Activated T-cell treated with anti-CD3 and anti-CD28 coated beads, Interleukin-2, amount 50 U/mL, for 72 hours (primary cell): ENCODE data around the gene ACAP3. TPM values are rescaled to one million over a fixed set of nuclear protein-coding genes. Genes with fewer than 3 reads are reported as not detected.

Experiments
- ATAC-seq, 2 donors: fragments of 150-1000 bp; cut with Tn5 transposase; replicated peaks in 1 of 2; 2 replicates each; pipeline ENCODE4 v1.10.0; 2021; ENCODE audit warnings: moderate library complexity in 2 of 2, mild to moderate bottlenecking in 1 of 2
- DNase-seq, 2 donors: peaks; one replicate each; pipeline ENCODE4 v3.0.0; 2021 to 2022; ENCODE audit warnings: mixed read lengths in 1 of 2
- H3K27ac Mint-ChIP-seq: one replicate; pipeline ENCODE4 v1.8.0; 2022; ENCODE audit warnings: mild to moderate bottlenecking, moderate library complexity, mixed read lengths
- H3K27me3 Mint-ChIP-seq: one replicate; pipeline ENCODE4 v1.8.0; 2022; ENCODE audit warnings: low read depth, mixed read lengths
- H3K36me3 Mint-ChIP-seq, 2 donors: one replicate each; pipeline ENCODE4 v1.8.0; 2022; ENCODE audit warnings: mixed read lengths in 2 of 2, mild to moderate bottlenecking in 1 of 2; ENCODE audit not compliant: insufficient read depth in 2 of 2
- H3K4me1 Mint-ChIP-seq: one replicate; pipeline ENCODE4 v1.8.0; 2022; ENCODE audit warnings: low read depth, mixed read lengths
- H3K4me3 Mint-ChIP-seq, 2 donors: one replicate each; pipeline ENCODE4 v1.8.0; 2022; ENCODE audit warnings: mild to moderate bottlenecking in 2 of 2, mixed read lengths in 2 of 2, moderate library complexity in 2 of 2
- H3K9me3 Mint-ChIP-seq, 2 donors: one replicate each; pipeline ENCODE4 v1.8.0; 2022; ENCODE audit warnings: mixed read lengths in 2 of 2
- total RNA-seq, 2 donors: library from RNA; stranded (reverse); gene quantifications; one replicate each; pipeline ENCODE4 v1.2.3, GENCODE V29; 2022

ACAP3 gene
- total RNA-seq, 2 donors from 2014 or later = 28.6 to 37.9 TPM

- no peaks in the 10 kb centered on the region for H3K36me3 Mint-ChIP-seq
- ATAC-seq = no peak
- peaks cover 0 to 1% of the 10 kb centered on the region in 2 donors for H3K9me3 Mint-ChIP-seq
- H3K4me3 Mint-ChIP-seq = no peak within 1 kb of the TSS
- H3K27me3 Mint-ChIP-seq = no peaks in the 10 kb centered on the region
- no peak for DNase-seq
- no peak within 1 kb of the TSS for H3K27ac Mint-ChIP-seq
- peaks cover 2% of the 10 kb centered on the region for H3K4me1 Mint-ChIP-seq
Observed at GRCh38 chr1:1331068-1331965, 23.6 kb upstream of the ACAP3 start, which contains the start of gene TAS1R3. TSS of gene TAS1R3 (plus strand) at chr1:1331280. CDS start at chr1:1331346, 66 bp downstream.

- DNase-seq (no peak), ATAC-seq (no peak)
- no peaks in the 10 kb centered on the region for H3K36me3 Mint-ChIP-seq
- H3K27me3 Mint-ChIP-seq = no peaks in the 10 kb centered on the region
- no peak overlapping the region for H3K27ac Mint-ChIP-seq
- H3K4me1 Mint-ChIP-seq = peaks cover 10% of the 10 kb centered on the region
- H3K4me3 Mint-ChIP-seq = no peak overlapping the region
- peaks cover 0 to 1% of the 10 kb centered on the region in 2 donors for H3K9me3 Mint-ChIP-seq
Observed at GRCh38 chr1:1330366-1331067, 22.8 kb upstream of the ACAP3 start.

- DNase-seq = no peak
- H3K27ac Mint-ChIP-seq = no peak overlapping the region
- peaks cover 0 to 1% of the 10 kb centered on the region in 2 donors for H3K9me3 Mint-ChIP-seq
- no peak overlapping the region for H3K4me3 Mint-ChIP-seq
- ATAC-seq = no peak
- no peaks in the 10 kb centered on the region for H3K27me3 Mint-ChIP-seq
- H3K36me3 Mint-ChIP-seq = no peaks in the 10 kb centered on the region
- H3K4me1 Mint-ChIP-seq = peaks cover 13% of the 10 kb centered on the region
Observed at GRCh38 chr1:1329304-1330210, 21.8 kb upstream of the ACAP3 start.

- H3K27ac Mint-ChIP-seq = no peak overlapping the region
- DNase-seq = no peak
- ATAC-seq = no peak
- peaks cover 18% of the 10 kb centered on the region for H3K4me1 Mint-ChIP-seq
- H3K27me3 Mint-ChIP-seq = no peaks in the 10 kb centered on the region
- H3K4me3 Mint-ChIP-seq = no peak overlapping the region
- peaks cover 2 to 3% of the 10 kb centered on the region in 2 donors for H3K36me3 Mint-ChIP-seq
- peaks cover 0 to 1% of the 10 kb centered on the region in 2 donors for H3K9me3 Mint-ChIP-seq
Observed at GRCh38 chr1:1328254-1328653, 20.5 kb upstream of the ACAP3 start.

- H3K9me3 Mint-ChIP-seq = peaks cover 0 to 1% of the 10 kb centered on the region in 2 donors
- no peak for DNase-seq
- H3K27ac Mint-ChIP-seq = no peak overlapping the region
- peaks cover 3 to 5% of the 10 kb centered on the region in 2 donors for H3K36me3 Mint-ChIP-seq
- H3K4me1 Mint-ChIP-seq = peaks cover 28% of the 10 kb centered on the region
- no peak overlapping the region for H3K4me3 Mint-ChIP-seq
- H3K27me3 Mint-ChIP-seq = no peaks in the 10 kb centered on the region
- no peak for ATAC-seq
Observed at GRCh38 chr1:1327291-1327690, 19.6 kb upstream of the ACAP3 start.

GRCh38 chr1:1326075-1326605 lies 18.4 kb upstream of the ACAP3 start:
- peaks cover 32% of the 10 kb centered on the region for H3K4me1 Mint-ChIP-seq
- no peaks in the 10 kb centered on the region for H3K27me3 Mint-ChIP-seq
- peaks cover 0 to 1% of the 10 kb centered on the region in 2 donors for H3K9me3 Mint-ChIP-seq
- peaks cover 3 to 5% of the 10 kb centered on the region in 2 donors for H3K36me3 Mint-ChIP-seq
- ATAC-seq (no peak), DNase-seq (no peak)
- peak overlapping the region; percentile 20 for H3K27ac Mint-ChIP-seq
- H3K4me3 Mint-ChIP-seq = peak overlapping the region; percentile 80 to 85

- Mint-ChIP-seq H3K27ac (peak overlapping the region; percentile 72), H3K27me3 (no peaks in the 10 kb centered on the region), H3K4me1 (peaks cover 32% of the 10 kb centered on the region), H3K36me3 (peaks cover 3 to 5% of the 10 kb centered on the region in 2 donors), H3K4me3 (peak overlapping the region; percentile 80 to 85), H3K9me3 (peaks cover 0 to 1% of the 10 kb centered on the region in 2 donors)
- ATAC-seq (no peak), DNase-seq (no peak)
Observed at GRCh38 chr1:1325288-1326074, 17.8 kb upstream of the ACAP3 start.

- Mint-ChIP-seq H3K9me3 (no peaks in the 10 kb centered on the region), H3K4me1 (peaks cover 32% of the 10 kb centered on the region), H3K27ac (peak within 1 kb of the TSS; percentile 87), H3K4me3 (peak within 1 kb of the TSS; percentile 96), H3K36me3 (peaks cover 3 to 5% of the 10 kb centered on the region in 2 donors), H3K27me3 (no peaks in the 10 kb centered on the region)
- peak; percentile 85 to 87 for ATAC-seq
- DNase-seq = peak; percentile 96 to 97
Observed at GRCh38 chr1:1324524-1325287, 17.0 kb upstream of the ACAP3 start, which contains the start of the genes CPTP and INTS11. TSS of gene CPTP (plus strand) at chr1:1324802. CDS start at chr1:1326911, 2,109 bp downstream. TSS of gene INTS11 (minus strand) at chr1:1324660. CDS start at chr1:1324608, 52 bp downstream.

- Mint-ChIP-seq H3K27ac (peak overlapping the region; percentile 68), H3K27me3 (no peaks in the 10 kb centered on the region), H3K4me1 (peaks cover 32% of the 10 kb centered on the region), H3K4me3 (peak overlapping the region; percentile 85), H3K36me3 (peaks cover 5 to 8% of the 10 kb centered on the region in 2 donors), H3K9me3 (no peaks in the 10 kb centered on the region)
- no peak for ATAC-seq
- DNase-seq = no peak
Observed at GRCh38 chr1:1324084-1324523, 16.4 kb upstream of the ACAP3 start.

- H3K27me3 Mint-ChIP-seq = no peaks in the 10 kb centered on the region
- DNase-seq (no peak), ATAC-seq (no peak)
- peak overlapping the region; percentile 96 for H3K4me3 Mint-ChIP-seq
- no peaks in the 10 kb centered on the region for H3K9me3 Mint-ChIP-seq
- H3K4me1 Mint-ChIP-seq = peaks cover 32% of the 10 kb centered on the region
- peaks cover 5 to 9% of the 10 kb centered on the region in 2 donors for H3K36me3 Mint-ChIP-seq
- peak overlapping the region; percentile 64 for H3K27ac Mint-ChIP-seq
Observed at GRCh38 chr1:1322952-1323351, 15.2 kb upstream of the ACAP3 start.

GRCh38 chr1:1322418-1322817 lies 14.7 kb upstream of the ACAP3 start:
- no peak for ATAC-seq
- Mint-ChIP-seq H3K36me3 (peaks cover 5 to 9% of the 10 kb centered on the region in 2 donors), H3K4me3 (peak overlapping the region; percentile 96), H3K27me3 (no peaks in the 10 kb centered on the region), H3K9me3 (no peaks in the 10 kb centered on the region), H3K27ac (peak overlapping the region; percentile 0), H3K4me1 (peaks cover 32% of the 10 kb centered on the region)
- DNase-seq = no peak
